HCT116 (cell line): ENCODE data around the gene CLEC17A. TPM values are rescaled to one million over a fixed set of nuclear protein-coding genes. Genes with fewer than 3 reads are reported as not detected.

ENCODE experiments used
- ATAC-seq: fragments of 200-7000 bp; cut with Tn5 transposase; 2 replicates; pipeline ENCODE4 v1.9.1; 2020; ENCODE audit warnings: mild to moderate bottlenecking, moderate library complexity
- BruUV-seq: library from RNA; stranded (reverse); fragments of 400-500 nt; replicated peaks from 2 replicates; lab custom pipeline; 2021; lab: Mats Ljungman, UMichigan
- CTCF ChIA-PET: fragments of 300-600 bp; sonication (Branson Sonifier 250); formaldehyde crosslinking; loops from one replicate; lab custom pipeline; 2021; ENCODE audit warnings: antibody characterized with exemption; lab: Charles Lee
- POLR2A ChIA-PET: fragments of 300-600, 350-600 bp; sonication (Branson Sonifier 250); formaldehyde crosslinking; loops from one replicate; lab custom pipeline; 2021; ENCODE audit warnings: antibody characterized with exemption; lab: Charles Lee
- RAD21 ChIA-PET, 2 experiments: fragments of 300-600 bp; sonication (Branson Sonifier 250); formaldehyde crosslinking; loops; one replicate each; lab custom pipeline; 2023; ENCODE audit warnings: low total read pairs in 2 of 2; ENCODE audit not compliant: uncharacterized antibody in 2 of 2, unreplicated experiment in 2 of 2, low non-redundant PET in 1 of 2; lab: Charles Lee
- DNase-seq: peaks from one replicate; pipeline ENCODE4 v3.0.0-alpha.2; 2010; ENCODE audit warnings: low read depth, low spot score
- H2AFZ ChIP-seq: fragments of 200-600 bp; shearing (Covaris generic), sonication (generic); 2 replicates; pipeline ENCODE4 v1.6.1; 2017; ENCODE audit warnings: low read depth, mixed run types, mixed read lengths, antibody characterized with exemption, low read length; ENCODE audit not compliant: poor library complexity, severe bottlenecking
- H3K27ac ChIP-seq: 2 replicates; pipeline ENCODE4 v1.5.1; 2012; ENCODE audit warnings: low read depth, low read length
- H3K27me3 ChIP-seq: fragments of 200-600 bp; sonication (generic); 2 replicates; pipeline ENCODE4 v1.6.1; 2016; ENCODE audit warnings: mixed run types, low read length, mixed read lengths; ENCODE audit not compliant: insufficient read depth
- H3K36me3 ChIP-seq, 2 experiments: fragments of 200-500 bp in 1 of 2; fragments of 200-600 bp in 1 of 2; sonication (Bioruptor generic) in 1 of 2; sonication (generic) in 1 of 2; 2 replicates each; pipeline versions ENCODE4 v1.5.1 to v1.6.1; 2014 to 2016; ENCODE audit warnings: low read length in 2 of 2, inconsistent platforms in 1 of 2, mixed read lengths in 1 of 2, mixed run types in 1 of 2; ENCODE audit not compliant: insufficient read depth in 2 of 2, control insufficient read depth in 1 of 2
- H3K4me1 ChIP-seq, 2 experiments: fragments of 200-600 bp in 1 of 2; sonication (generic) in 1 of 2; 2 replicates each; pipeline versions ENCODE4 v1.5.1 to v1.6.1; 2012 to 2017; ENCODE audit warnings: low read length in 2 of 2, inconsistent platforms in 1 of 2, mild to moderate bottlenecking in 1 of 2, mixed read lengths in 1 of 2, mixed run types in 1 of 2, moderate library complexity in 1 of 2; ENCODE audit not compliant: insufficient read depth in 2 of 2, control insufficient read depth in 1 of 2
- H3K4me2 ChIP-seq: fragments of 200-600 bp; sonication (generic); 2 replicates; pipeline ENCODE4 v1.6.1; 2017; ENCODE audit warnings: mixed run types, low read length, mixed read lengths
- H3K4me3 ChIP-seq, 2 experiments: fragments of 200-600 bp in 1 of 2; sonication (generic) in 1 of 2; replicated peaks in 1 of 2; 2 replicates each; pipeline ENCODE4 v1.5.1; 2011 to 2016; ENCODE audit warnings: low read length in 2 of 2, control low read depth in 1 of 2, low read depth in 1 of 2, mild to moderate bottlenecking in 1 of 2, mixed read lengths in 1 of 2, mixed run types in 1 of 2
- H3K79me2 ChIP-seq: fragments of 200-600 bp; sonication (generic); 2 replicates; pipeline ENCODE4 v1.6.1; 2017; ENCODE audit warnings: mild to moderate bottlenecking, mixed run types, low read length, moderate library complexity, mixed read lengths; ENCODE audit not compliant: insufficient read depth
- H3K9ac ChIP-seq: fragments of 200-600 bp; sonication (generic); 2 replicates; pipeline ENCODE4 v1.6.1; 2016; ENCODE audit warnings: low read length, mixed read lengths
- H3K9me2 ChIP-seq: fragments of 200-600 bp; sonication (generic), shearing (Covaris generic); 2 replicates; pipeline ENCODE4 v1.6.1; 2017; ENCODE audit warnings: mixed run types, mild to moderate bottlenecking, moderate library complexity; ENCODE audit not compliant: insufficient read depth
- H3K9me3 ChIP-seq, 2 experiments: fragments of 200-500 bp in 1 of 2; fragments of 200-600 bp in 1 of 2; sonication (Bioruptor generic) in 1 of 2; sonication (generic) in 1 of 2; 2 replicates each; pipeline ENCODE4 v1.6.1; 2014 to 2017; ENCODE audit warnings: low read length in 2 of 2, mixed read lengths in 2 of 2, inconsistent platforms in 1 of 2, low read depth in 1 of 2, mild to moderate bottlenecking in 1 of 2, mixed run types in 1 of 2, moderate library complexity in 1 of 2; ENCODE audit not compliant: control insufficient read depth in 1 of 2, insufficient read depth in 1 of 2
- H4K20me1 ChIP-seq: fragments of 200-600 bp; sonication (generic), shearing (Covaris generic); 2 replicates; pipeline ENCODE4 v1.6.1; 2017; ENCODE audit warnings: mixed run types, mild to moderate bottlenecking, moderate library complexity; ENCODE audit not compliant: insufficient read depth
- POLR2A ChIP-seq: IDR thresholded peaks from 2 replicates; pipeline ENCODE4 v1.7.0; 2011; ENCODE audit warnings: borderline replicate concordance; ENCODE audit not compliant: insufficient read depth, insufficient read length; ENCODE audit errors: extremely low read depth
- REST ChIP-seq: IDR thresholded peaks from 2 replicates; pipeline ENCODE4 v1.6.1; 2012; ENCODE audit warnings: low read depth
- intact Hi-C: fragments of 100-400 bp; cut with micrococcal nuclease; formaldehyde crosslinking; loops from 2 replicates; pipeline ENCODE4 v1.10.0; 2022
- total RNA-seq: library from RNA; stranded (reverse); gene quantifications from one replicate; pipeline ENCODE4 v1.2.1, GENCODE V29; 2021; ENCODE audit not compliant: unreplicated experiment

Gene CLEC17A
- total RNA-seq, 1 experiment from 2014 or later: not detected

- no peak for TF ChIP-seq REST
Observed at GRCh38 chr19:14544977-14545715, 37.7 kb upstream of the CLEC17A start (continued).

GRCh38 chr19:14545716-14546082, 37.2 kb upstream of the CLEC17A start:
- Histone ChIP-seq H3K4me1 (peaks cover 16 to 34% of the 10 kb centered on the region in 2 experiments), H3K27me3 (no peaks in the 10 kb centered on the region), H3K27ac (no peak overlapping the region), H2AFZ (no peak overlapping the region), H3K4me3 (no peak overlapping the region), H4K20me1 (no peaks in the 10 kb centered on the region; the same call in 1 of the 2 replicates), H3K79me2 (peaks cover 92% of the 10 kb centered on the region), H3K36me3 (no peaks in the 10 kb centered on the region; a peak in 1 of 4 replicates), H3K9me3 (no peaks in the 10 kb centered on the region), H3K9ac (no peak overlapping the region), H3K9me2 (no peaks in the 10 kb centered on the region), H3K4me2 (no peak overlapping the region)
- intact Hi-C loops: no loop called here
- DNase-seq (no peak), ATAC-seq (no peak)
- no peak for TF ChIP-seq POLR2A
- POLR2A ChIA-PET: no interaction called here
- RAD21 ChIA-PET: no interaction called here
- CTCF ChIA-PET: no interaction called here
- BruUV-seq: no TSS peak
